SK-N-SH (cell line): ENCODE results near the gene BBS9. TPM values are rescaled to one million over a fixed set of nuclear protein-coding genes. Genes with fewer than 3 reads are reported as not detected.

Experiments used
- CTCF ChIA-PET: fragments of 300-600, 350-600 bp; formaldehyde crosslinking; extraction: SDS; loops from one replicate; lab custom pipeline; 2021; lab: Yijun Ruan, JAX
- POLR2A ChIA-PET: fragments of 350-600 bp; sonication (Branson Sonifier 250); formaldehyde crosslinking; extraction: SDS; loops from one replicate; lab custom pipeline; 2020; ENCODE audit warnings: antibody characterized with exemption, inconsistent platforms; lab: Yijun Ruan, JAX
- DNase-seq: peaks from one replicate; pipeline ENCODE4 v3.0.0; 2012
- H2AFZ ChIP-seq: fragments of 200-600 bp; sonication (generic); 2 replicates; pipeline ENCODE4 v1.8.1; 2016; ENCODE audit warnings: antibody characterized with exemption, mild to moderate bottlenecking, low read depth
- H3F3A ChIP-seq: fragments of 200-600 bp; sonication (generic); replicated peaks from 2 replicates; pipeline ENCODE3; 2016; ENCODE audit warnings: antibody characterized with exemption, mild to moderate bottlenecking; ENCODE audit not compliant: insufficient read depth
- H3K27ac ChIP-seq, 2 experiments: fragments of 200-500 bp in 1 of 2; fragments of 200-600 bp in 1 of 2; sonication (Bioruptor generic) in 1 of 2; sonication (generic), shearing (Covaris generic) in 1 of 2; 2 replicates each; pipeline versions ENCODE4 v1.5.1 to v1.6.1; 2014 to 2016; ENCODE audit warnings: low read depth in 2 of 2, inconsistent platforms in 1 of 2, low read length in 1 of 2, mild to moderate bottlenecking in 1 of 2, mixed read lengths in 1 of 2
- H3K27me3 ChIP-seq: fragments of 200-600 bp; sonication (generic), shearing (Covaris generic); 2 replicates; pipeline ENCODE4 v1.6.1; 2016; ENCODE audit warnings: mixed run types; ENCODE audit not compliant: insufficient read depth
- H3K36me3 ChIP-seq, 2 experiments: fragments of 200-500 bp in 1 of 2; fragments of 200-600 bp in 1 of 2; sonication (Bioruptor generic) in 1 of 2; sonication (generic) in 1 of 2; replicated peaks in 1 of 2; 2 replicates each; pipeline versions ENCODE3 to v1.5.1; 2014 to 2016; ENCODE audit warnings: low read length in 1 of 2, mild to moderate bottlenecking in 1 of 2; ENCODE audit not compliant: insufficient read depth in 2 of 2, control insufficient read depth in 1 of 2
- H3K4me1 ChIP-seq, 2 experiments: fragments of 200-500 bp in 1 of 2; fragments of 200-600 bp in 1 of 2; sonication (Bioruptor generic) in 1 of 2; sonication (generic), shearing (Covaris generic) in 1 of 2; 2 replicates each; pipeline versions ENCODE4 v1.5.1 to v1.6.1; 2014 to 2016; ENCODE audit warnings: low read depth in 1 of 2, low read length in 1 of 2, mixed run types in 1 of 2; ENCODE audit not compliant: insufficient read depth in 2 of 2, control insufficient read depth in 1 of 2
- H3K4me2 ChIP-seq: fragments of 200-600 bp; sonication (generic), shearing (Covaris generic); 2 replicates; pipeline ENCODE4 v1.6.1; 2017; ENCODE audit warnings: mixed run types
- H3K4me3 ChIP-seq, 2 experiments: fragments of 200-500 bp in 1 of 2; fragments of 200-600 bp in 1 of 2; sonication (Bioruptor generic) in 1 of 2; sonication (generic), shearing (Covaris generic) in 1 of 2; 2 replicates each; pipeline versions ENCODE4 v1.5.1 to v1.8.1; 2014 to 2016; ENCODE audit warnings: low read depth in 2 of 2, inconsistent platforms in 1 of 2, low read length in 1 of 2, mild to moderate bottlenecking in 1 of 2, mixed read lengths in 1 of 2, moderate library complexity in 1 of 2
- H3K79me2 ChIP-seq: fragments of 200-600 bp; sonication (generic); 2 replicates; pipeline ENCODE4 v1.8.1; 2017; ENCODE audit warnings: mild to moderate bottlenecking; ENCODE audit not compliant: insufficient read depth
- H3K9ac ChIP-seq: fragments of 200-600 bp; sonication (generic); 2 replicates; pipeline ENCODE4 v1.6.1; 2017; ENCODE audit warnings: mixed run types
- H3K9me2 ChIP-seq: fragments of 200-600 bp; sonication (generic); 2 replicates; pipeline ENCODE4 v1.6.1; 2017; ENCODE audit warnings: mixed run types
- H3K9me3 ChIP-seq: fragments of 200-600 bp; sonication (generic); 2 replicates; pipeline ENCODE4 v1.6.1; 2017; ENCODE audit warnings: mixed run types, mild to moderate bottlenecking, moderate library complexity
- H4K20me1 ChIP-seq: fragments of 200-600 bp; sonication (generic); 2 replicates; pipeline ENCODE4 v1.6.1; 2017; ENCODE audit warnings: mild to moderate bottlenecking, mixed run types; ENCODE audit not compliant: insufficient read depth
- CHD2 ChIP-seq: fragments of 150-350 bp; IDR thresholded peaks from 2 replicates; pipeline ENCODE4 v1.6.1; 2018; ENCODE audit warnings: low read length; ENCODE audit not compliant: partially characterized antibody
- CTCF ChIP-seq: fragments of 200-600 bp; sonication (generic); IDR thresholded peaks from 2 replicates; pipeline ENCODE4 v1.6.1; 2017; ENCODE audit warnings: antibody characterized with exemption, mild to moderate bottlenecking, moderate library complexity
- ELF1 ChIP-seq: IDR thresholded peaks from 2 replicates; pipeline ENCODE4 v1.4.0; 2012
- EP300 ChIP-seq, 2 experiments: IDR thresholded peaks; 2 replicates each; pipeline versions ENCODE4 v1.4.0 to v1.6.1; 2012; ENCODE audit warnings: borderline replicate concordance in 1 of 2, low read depth in 1 of 2, low read length in 1 of 2
- EZH2phosphoT487 ChIP-seq: fragments of 200-600 bp; sonication (generic); IDR thresholded peaks from 2 replicates; pipeline ENCODE4 v1.6.1; 2017; ENCODE audit warnings: low read depth, mixed run types, mild to moderate bottlenecking, antibody characterized with exemption, moderate library complexity, borderline replicate concordance
- FOSL2 ChIP-seq: IDR thresholded peaks from 2 replicates; pipeline ENCODE4 v1.4.0; 2012; ENCODE audit warnings: low read depth, mild to moderate bottlenecking, moderate library complexity, borderline replicate concordance
- FOXJ3 ChIP-seq: sonication (generic); formaldehyde crosslinking; IDR thresholded peaks from 2 replicates; pipeline ENCODE4 v1.5.1; 2020; ENCODE audit warnings: mild to moderate bottlenecking, missing genetic modification reagents
- FOXM1 ChIP-seq: IDR thresholded peaks from 2 replicates; pipeline ENCODE4 v1.4.0; 2012; ENCODE audit warnings: low read depth, mild to moderate bottlenecking
- GABPA ChIP-seq: IDR thresholded peaks from 2 replicates; pipeline ENCODE4 v1.4.0; 2012; ENCODE audit warnings: low read depth, mild to moderate bottlenecking
- GATA2 ChIP-seq: sonication (generic); formaldehyde crosslinking; IDR thresholded peaks from 2 replicates; pipeline ENCODE4 v1.5.0; 2020; ENCODE audit warnings: mild to moderate bottlenecking, missing genetic modification reagents
- JUND ChIP-seq: IDR thresholded peaks from 2 replicates; pipeline ENCODE4 v1.4.0; 2012
- MEF2A ChIP-seq: IDR thresholded peaks from 2 replicates; pipeline ENCODE4 v1.4.0; 2012; ENCODE audit warnings: low read depth, borderline replicate concordance
- MXI1 ChIP-seq: IDR thresholded peaks from 2 replicates; pipeline ENCODE4 v1.6.1; 2012; ENCODE audit warnings: mild to moderate bottlenecking, low read depth, low read length, improper control_type of control experiment
- NFIC ChIP-seq: IDR thresholded peaks from 2 replicates; pipeline ENCODE4 v1.4.0; 2012; ENCODE audit warnings: borderline replicate concordance
- NRF1 ChIP-seq: IDR thresholded peaks from 2 replicates; pipeline ENCODE4 v1.6.1; 2012; ENCODE audit warnings: low read depth, mild to moderate bottlenecking, low read length
- POLR2AphosphoS5 ChIP-seq: IDR thresholded peaks from 2 replicates; pipeline ENCODE4 v1.6.1; 2012; ENCODE audit warnings: low read depth, low read length
- RCOR1 ChIP-seq: fragments of 150-350 bp; IDR thresholded peaks from 2 replicates; pipeline ENCODE4 v1.6.1; 2017; ENCODE audit warnings: antibody characterized with exemption, low read length
- REST ChIP-seq: IDR thresholded peaks from 2 replicates; pipeline ENCODE4 v1.6.1; 2012; ENCODE audit warnings: mild to moderate bottlenecking, low read depth, low read length, moderate library complexity
- RFX5 ChIP-seq: IDR thresholded peaks from 2 replicates; pipeline ENCODE4 v1.6.1; 2012; ENCODE audit warnings: mild to moderate bottlenecking, improper control_type of control experiment, low read length
- RXRA ChIP-seq: IDR thresholded peaks from 2 replicates; pipeline ENCODE4 v1.4.0; 2012; ENCODE audit warnings: low read depth, mild to moderate bottlenecking, borderline replicate concordance
- SMC3 ChIP-seq: IDR thresholded peaks from 2 replicates; pipeline ENCODE4 v1.6.1; 2012; ENCODE audit warnings: low read depth, low read length, improper control_type of control experiment
- TAF1 ChIP-seq: IDR thresholded peaks from 2 replicates; pipeline ENCODE4 v1.6.1; 2012; ENCODE audit warnings: low read depth, mild to moderate bottlenecking, low read length, moderate library complexity, borderline replicate concordance
- TCF12 ChIP-seq: IDR thresholded peaks from 2 replicates; pipeline ENCODE4 v1.4.0; 2012
- TEAD4 ChIP-seq: IDR thresholded peaks from 2 replicates; pipeline ENCODE4 v1.4.0; 2012; ENCODE audit warnings: mild to moderate bottlenecking, borderline replicate concordance; ENCODE audit not compliant: insufficient read depth
- USF2 ChIP-seq: fragments of 150-350 bp; IDR thresholded peaks from 2 replicates; pipeline ENCODE4 v1.6.1; 2017; ENCODE audit warnings: antibody characterized with exemption, low read length, low read depth, borderline replicate concordance
- WGBS: methylation state at CpG from one replicate; pipeline ENCODE4 v1.1.6; 2017; ENCODE audit warnings: low lambda C conversion rate; 5-methylcytosine and 5-hydroxymethylcytosine counted together
- polyA plus RNA-seq, 3 experiments: library from polyadenylated mRNA; depleted of rRNA; stranded (reverse); fragments of >200 nt; gene quantifications; 2 replicates each; pipeline ENCODE4 v1.2.3, GENCODE V29; 2012
- TF ChIP-seq, protein P1 (sequence below): IDR thresholded peaks from 2 replicates; pipeline ENCODE4 v1.4.0; 2012; ENCODE audit warnings: low read depth, borderline replicate concordance

The BBS9 gene
- polyA plus RNA-seq, 1 of the 3 experiments (the other 2 are of a cell fraction): 7.5 TPM

GRCh38 chr7:33472348-33473025, 343.1 kb downstream of the BBS9 start:
- H3K9me3 ChIP-seq: no peaks in the 10 kb centered on the region
- ChIA-PET POLR2A (no interaction called here), CTCF (interaction anchor here (1.1 to 1.3 kb wide), 3 partner anchors 8 to 460 kb away, joined by 3 read pairs; no protein-coding TSS in a partner anchor)
- H3K4me2 ChIP-seq: no peak overlapping the region
- H3K4me3 ChIP-seq: no peak overlapping the region
- no peak overlapping the region for H3K9ac ChIP-seq
- H3K27ac ChIP-seq: peak overlapping the region in 1 of 2 experiments; percentile 15; a peak in 2 of 4 replicates
- H4K20me1 ChIP-seq: no peaks in the 10 kb centered on the region
- 37% methylated on average over 4 of the region's 4 CpGs for WGBS
- H3K9me2 ChIP-seq: no peaks in the 10 kb centered on the region
- peaks cover 0 to 3% of the 10 kb centered on the region in 2 experiments for H3K36me3 ChIP-seq
- no peaks in the 10 kb centered on the region for H3K79me2 ChIP-seq
- no peak for TF ChIP-seq NFIC
- TF ChIP-seq TAF1: no peak
- 0 out of 2 replicates have a peak, but pooled peaks have one; percentile 23 for TF ChIP-seq TCF12
- TF ChIP-seq RFX5: no peak
- peak in 1 of 2 experiments; percentile 64; a peak in 2 of 4 replicates for TF ChIP-seq EP300 (IDR thresholded peaks at IDR 0.05; ENCODE audit: borderline replicate concordance in 1 of 2, low read depth in 1 of 2, low read length in 1 of 2)
- no peak for TF ChIP-seq SMC3
- TF ChIP-seq CHD2: no peak
- TF ChIP-seq NRF1: no peak
- no peak for TF ChIP-seq FOXM1
- no peak for TF ChIP-seq FOSL2
- TF ChIP-seq POLR2AphosphoS5: no peak
- no peak; the same call in 1 of the 2 replicates for TF ChIP-seq RCOR1
- no peak for TF ChIP-seq USF2
- no peak for TF ChIP-seq EZH2phosphoT487
- TF ChIP-seq MXI1: no peak
- TF ChIP-seq GATA2: peak; percentile 54
- TF ChIP-seq FOXJ3 (CRISPR knock-in tag): no peak
- TF ChIP-seq, protein P1, sequence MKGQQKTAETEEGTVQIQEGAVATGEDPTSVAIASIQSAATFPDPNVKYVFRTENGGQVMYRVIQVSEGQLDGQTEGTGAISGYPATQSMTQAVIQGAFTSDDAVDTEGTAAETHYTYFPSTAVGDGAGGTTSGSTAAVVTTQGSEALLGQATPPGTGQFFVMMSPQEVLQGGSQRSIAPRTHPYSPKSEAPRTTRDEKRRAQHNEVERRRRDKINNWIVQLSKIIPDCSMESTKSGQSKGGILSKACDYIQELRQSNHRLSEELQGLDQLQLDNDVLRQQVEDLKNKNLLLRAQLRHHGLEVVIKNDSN: no peak
- TF ChIP-seq GABPA: no peak
- TF ChIP-seq RXRA: no peak
- TF ChIP-seq MEF2A: no peak
- no peak for TF ChIP-seq CTCF
- TF ChIP-seq REST: no peak
- no peak for TF ChIP-seq JUND
- TF ChIP-seq ELF1: no peak
- TF ChIP-seq TEAD4: no peak
- peaks cover 0 to 8% of the 10 kb centered on the region in 2 experiments; a peak in 2 of 4 replicates for H3K4me1 ChIP-seq
- DNase-seq: peak; percentile 30
- H2AFZ ChIP-seq: no peak overlapping the region
- H3F3A ChIP-seq: no peaks in the 10 kb centered on the region
- H3K27me3 ChIP-seq: no peaks in the 10 kb centered on the region
